HCT116 (cell line): Measurements from ENCODE around the gene TTLL11.

Experiments used
- CEBPB ChIP-seq: IDR thresholded peaks from 2 replicates; pipeline ENCODE4 v1.6.1; 2012; ENCODE audit warnings: low read depth
- EZH2phosphoT487 ChIP-seq: fragments of 200-600 bp; IDR thresholded peaks from 2 replicates; pipeline ENCODE4 v1.6.1; 2018; ENCODE audit warnings: antibody characterized with exemption, borderline replicate concordance
- POLR2A ChIP-seq: IDR thresholded peaks from 2 replicates; pipeline ENCODE4 v1.7.0; 2011; ENCODE audit warnings: borderline replicate concordance; ENCODE audit not compliant: insufficient read depth, insufficient read length; ENCODE audit errors: extremely low read depth
- POLR2AphosphoS5 ChIP-seq: IDR thresholded peaks from 2 replicates; pipeline ENCODE4 v1.6.1; 2011; ENCODE audit warnings: mild to moderate bottlenecking, low read depth, low read length, moderate library complexity
- RAD21 ChIP-seq: IDR thresholded peaks from 2 replicates; pipeline ENCODE4 v1.6.1; 2012; ENCODE audit warnings: low read depth, mild to moderate bottlenecking
- TF ChIP-seq, protein P1 (sequence below), 3 experiments: fragments of 200-600 bp in 1 of 3; sonication (generic) in 1 of 3; IDR thresholded peaks in 2 of 3; conservative IDR thresholded peaks in 1 of 3; 2 replicates each; pipeline ENCODE4 v1.5.1; 2012 to 2017; ENCODE audit warnings: low read depth in 2 of 3, low read length in 2 of 3, antibody characterized with exemption in 1 of 3, borderline replicate concordance in 1 of 3, control low read depth in 1 of 3, mild to moderate bottlenecking in 1 of 3, mixed read lengths in 1 of 3, mixed run types in 1 of 3, moderate library complexity in 1 of 3; ENCODE audit not compliant: insufficient read depth in 1 of 3
- TF ChIP-seq, protein P2 (sequence below): IDR thresholded peaks from 2 replicates; pipeline ENCODE4 v1.6.1; 2012; ENCODE audit warnings: low read depth

DNA sequence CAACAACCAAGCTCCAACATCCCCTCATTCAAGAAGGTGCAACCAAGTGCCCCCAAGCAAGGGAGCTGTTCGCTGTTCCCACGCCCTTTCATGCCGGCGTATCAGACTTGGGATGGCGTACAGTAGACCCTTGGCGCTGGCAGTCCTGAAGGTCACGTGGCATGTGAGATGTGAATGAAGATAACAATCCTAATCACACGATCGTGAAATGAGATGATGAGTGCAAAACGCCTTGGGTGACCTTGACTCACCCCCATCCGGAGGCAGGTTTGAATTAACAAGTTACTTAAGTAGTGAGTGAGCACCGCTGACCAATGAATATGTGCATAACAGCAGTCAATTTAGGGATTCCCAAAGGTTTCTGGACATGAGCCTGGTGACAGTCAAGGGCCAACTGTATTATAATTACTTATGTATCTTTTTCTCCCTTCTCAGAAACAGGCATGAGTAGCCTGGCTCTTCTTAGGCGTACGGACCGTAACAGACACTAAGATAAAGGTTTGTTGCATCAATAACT is 150.2 kb downstream of the TTLL11 start:
- TF ChIP-seq CEBPB (no peak), RAD21 (no peak), EZH2phosphoT487 (no peak), POLR2A (no peak), POLR2AphosphoS5 (no peak)
- TF ChIP-seq, protein P1, sequence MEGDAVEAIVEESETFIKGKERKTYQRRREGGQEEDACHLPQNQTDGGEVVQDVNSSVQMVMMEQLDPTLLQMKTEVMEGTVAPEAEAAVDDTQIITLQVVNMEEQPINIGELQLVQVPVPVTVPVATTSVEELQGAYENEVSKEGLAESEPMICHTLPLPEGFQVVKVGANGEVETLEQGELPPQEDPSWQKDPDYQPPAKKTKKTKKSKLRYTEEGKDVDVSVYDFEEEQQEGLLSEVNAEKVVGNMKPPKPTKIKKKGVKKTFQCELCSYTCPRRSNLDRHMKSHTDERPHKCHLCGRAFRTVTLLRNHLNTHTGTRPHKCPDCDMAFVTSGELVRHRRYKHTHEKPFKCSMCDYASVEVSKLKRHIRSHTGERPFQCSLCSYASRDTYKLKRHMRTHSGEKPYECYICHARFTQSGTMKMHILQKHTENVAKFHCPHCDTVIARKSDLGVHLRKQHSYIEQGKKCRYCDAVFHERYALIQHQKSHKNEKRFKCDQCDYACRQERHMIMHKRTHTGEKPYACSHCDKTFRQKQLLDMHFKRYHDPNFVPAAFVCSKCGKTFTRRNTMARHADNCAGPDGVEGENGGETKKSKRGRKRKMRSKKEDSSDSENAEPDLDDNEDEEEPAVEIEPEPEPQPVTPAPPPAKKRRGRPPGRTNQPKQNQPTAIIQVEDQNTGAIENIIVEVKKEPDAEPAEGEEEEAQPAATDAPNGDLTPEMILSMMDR (IDR thresholded peaks at IDR 0.05 in 2 of 3, conservative IDR thresholded peaks at IDR 0.05 in 1 of 3; ENCODE audit: borderline replicate concordance in 1 of 3, insufficient read depth in 1 of 3, low read depth in 2 of 3, low read length in 2 of 3) = no peak
- TF ChIP-seq, protein P2, sequence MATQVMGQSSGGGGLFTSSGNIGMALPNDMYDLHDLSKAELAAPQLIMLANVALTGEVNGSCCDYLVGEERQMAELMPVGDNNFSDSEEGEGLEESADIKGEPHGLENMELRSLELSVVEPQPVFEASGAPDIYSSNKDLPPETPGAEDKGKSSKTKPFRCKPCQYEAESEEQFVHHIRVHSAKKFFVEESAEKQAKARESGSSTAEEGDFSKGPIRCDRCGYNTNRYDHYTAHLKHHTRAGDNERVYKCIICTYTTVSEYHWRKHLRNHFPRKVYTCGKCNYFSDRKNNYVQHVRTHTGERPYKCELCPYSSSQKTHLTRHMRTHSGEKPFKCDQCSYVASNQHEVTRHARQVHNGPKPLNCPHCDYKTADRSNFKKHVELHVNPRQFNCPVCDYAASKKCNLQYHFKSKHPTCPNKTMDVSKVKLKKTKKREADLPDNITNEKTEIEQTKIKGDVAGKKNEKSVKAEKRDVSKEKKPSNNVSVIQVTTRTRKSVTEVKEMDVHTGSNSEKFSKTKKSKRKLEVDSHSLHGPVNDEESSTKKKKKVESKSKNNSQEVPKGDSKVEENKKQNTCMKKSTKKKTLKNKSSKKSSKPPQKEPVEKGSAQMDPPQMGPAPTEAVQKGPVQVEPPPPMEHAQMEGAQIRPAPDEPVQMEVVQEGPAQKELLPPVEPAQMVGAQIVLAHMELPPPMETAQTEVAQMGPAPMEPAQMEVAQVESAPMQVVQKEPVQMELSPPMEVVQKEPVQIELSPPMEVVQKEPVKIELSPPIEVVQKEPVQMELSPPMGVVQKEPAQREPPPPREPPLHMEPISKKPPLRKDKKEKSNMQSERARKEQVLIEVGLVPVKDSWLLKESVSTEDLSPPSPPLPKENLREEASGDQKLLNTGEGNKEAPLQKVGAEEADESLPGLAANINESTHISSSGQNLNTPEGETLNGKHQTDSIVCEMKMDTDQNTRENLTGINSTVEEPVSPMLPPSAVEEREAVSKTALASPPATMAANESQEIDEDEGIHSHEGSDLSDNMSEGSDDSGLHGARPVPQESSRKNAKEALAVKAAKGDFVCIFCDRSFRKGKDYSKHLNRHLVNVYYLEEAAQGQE = no peak
